Stimulated activated naive CD4-positive, alpha-beta T cell treated with Interleukin-2 at 50 U/mL for 16 hours (primary cell): ENCODE data around the gene VENTX.

Experiments used
- DNase-seq: peaks from one replicate; lab custom pipeline; 2025; lab: John Stamatoyannopoulos, UW

VENTX gene, protein sequence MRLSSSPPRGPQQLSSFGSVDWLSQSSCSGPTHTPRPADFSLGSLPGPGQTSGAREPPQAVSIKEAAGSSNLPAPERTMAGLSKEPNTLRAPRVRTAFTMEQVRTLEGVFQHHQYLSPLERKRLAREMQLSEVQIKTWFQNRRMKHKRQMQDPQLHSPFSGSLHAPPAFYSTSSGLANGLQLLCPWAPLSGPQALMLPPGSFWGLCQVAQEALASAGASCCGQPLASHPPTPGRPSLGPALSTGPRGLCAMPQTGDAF

DNA sequence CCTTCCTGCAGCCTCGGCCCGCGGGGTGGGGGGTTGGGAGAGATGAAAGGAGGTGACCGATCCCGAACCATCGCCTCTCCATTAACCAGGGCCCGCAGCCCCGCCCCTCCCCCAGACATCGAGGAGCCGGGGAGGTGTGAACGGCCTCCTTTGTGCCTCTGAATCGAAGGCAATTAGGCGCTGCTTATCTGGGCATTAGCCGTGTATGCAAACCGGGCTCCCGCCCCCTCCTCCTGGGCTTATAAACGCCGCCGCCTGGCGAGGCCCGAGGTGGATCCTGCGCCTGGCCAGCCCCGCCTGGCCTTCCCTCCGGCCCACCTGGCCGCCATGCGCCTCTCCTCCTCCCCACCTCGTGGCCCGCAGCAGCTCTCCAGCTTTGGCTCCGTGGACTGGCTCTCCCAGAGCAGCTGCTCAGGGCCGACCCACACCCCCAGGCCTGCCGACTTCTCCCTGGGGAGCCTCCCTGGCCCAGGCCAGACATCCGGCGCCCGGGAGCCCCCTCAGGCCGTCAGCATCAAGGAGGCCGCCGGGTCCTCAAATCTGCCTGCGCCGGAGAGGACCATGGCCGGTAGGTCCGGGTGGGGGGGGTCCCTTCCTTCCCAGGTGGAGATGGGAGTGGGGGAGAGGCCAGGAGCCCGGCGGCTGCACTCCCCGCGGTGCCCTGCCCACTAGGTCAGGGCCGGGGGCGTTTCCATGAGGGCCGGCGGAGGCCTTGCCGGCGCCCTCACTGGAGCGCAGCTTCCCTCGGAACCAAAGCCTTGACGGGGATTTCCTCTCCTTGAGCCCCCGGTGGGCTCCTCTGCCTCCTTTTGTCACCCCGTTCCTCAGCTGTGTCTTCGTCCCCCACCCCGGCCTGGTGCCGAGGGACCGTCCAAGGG lies at the start of gene VENTX:
Gene VENTX (plus strand): TSS at position 268 of the 878 bp plus-strand sequence. CDS start 60 bp downstream, at position 328.
- DNase-seq = no peak

DNA sequence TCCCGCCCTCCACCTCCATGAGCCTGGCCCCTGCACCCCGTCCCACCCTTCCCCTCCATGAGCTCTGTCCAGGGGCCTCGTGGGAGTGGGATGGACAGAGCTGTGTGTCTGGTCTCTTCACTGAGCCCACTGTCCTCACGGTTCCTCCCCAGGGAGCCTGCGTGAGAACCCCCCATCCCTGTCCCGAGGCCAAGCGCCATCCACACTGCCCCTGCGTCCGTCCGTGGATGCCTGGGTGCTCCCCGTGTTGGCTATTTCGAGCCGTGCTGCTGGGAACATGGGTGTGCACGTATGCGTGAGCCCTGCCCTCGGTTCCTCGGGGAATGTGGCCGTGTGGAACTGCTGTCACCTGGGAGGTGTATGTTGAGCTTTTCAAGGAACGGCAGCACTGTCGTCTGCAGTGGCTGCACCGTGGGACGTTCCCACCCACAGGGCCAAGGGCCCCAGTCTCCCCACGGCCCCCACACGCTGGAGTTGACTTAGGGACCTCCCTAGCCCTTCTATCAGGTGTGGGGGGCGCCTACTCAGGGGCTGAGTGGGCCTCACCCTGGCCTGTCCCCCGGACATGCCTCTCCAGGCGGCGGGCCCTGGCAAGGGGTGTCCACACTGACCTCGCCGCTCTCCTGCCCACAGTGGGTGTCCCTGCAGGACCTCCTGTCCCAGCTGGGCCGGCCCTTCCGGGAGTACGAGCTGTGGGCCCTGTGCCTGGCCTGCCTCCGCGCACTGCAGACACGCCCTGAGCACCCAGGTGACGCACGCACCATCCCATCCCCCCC lies 49.6 kb upstream of the VENTX start:
- no peak for DNase-seq

DNA sequence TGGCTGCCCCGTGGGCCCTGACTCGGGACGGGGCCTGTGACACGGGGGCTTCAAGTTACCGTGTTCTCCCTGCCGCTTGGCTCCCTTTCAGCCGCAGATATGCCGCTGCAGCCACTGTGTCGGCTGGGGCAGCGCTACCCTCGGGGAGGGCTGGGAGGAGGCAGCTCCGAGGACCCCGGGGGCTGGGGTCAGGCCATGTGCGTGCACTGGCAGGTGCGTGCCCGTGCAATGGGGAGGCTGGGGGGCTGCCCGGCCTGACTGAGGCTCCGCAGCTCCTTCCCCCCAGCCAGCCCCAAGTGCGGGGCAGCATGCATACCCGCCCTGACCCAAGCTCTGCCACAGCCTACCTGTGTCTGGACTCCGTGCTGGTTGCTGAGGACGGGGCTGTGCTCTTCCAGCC lies 48.4 kb upstream of the VENTX start:
- no peak for DNase-seq

DNA sequence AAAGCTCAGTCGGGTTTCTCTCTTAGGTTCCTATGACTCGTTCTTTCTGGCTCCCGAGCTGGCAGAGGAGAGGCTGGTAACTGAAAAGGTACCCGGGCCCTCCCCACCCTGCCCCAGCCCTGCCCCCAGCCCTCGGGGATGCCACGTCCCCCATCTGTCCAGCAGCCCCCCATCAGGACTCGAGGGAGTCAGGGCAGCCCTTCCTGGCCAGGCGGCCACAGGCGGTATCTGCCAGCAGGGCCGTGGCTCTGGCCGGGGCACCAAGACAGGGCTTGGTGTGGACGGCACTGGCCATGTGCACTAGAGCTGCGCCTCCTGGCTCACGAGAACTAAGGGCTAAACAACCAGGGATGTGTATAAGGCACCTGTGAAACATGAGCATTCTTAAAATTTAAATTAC lies 47.9 kb upstream of the VENTX start:
- no peak for DNase-seq

DNA sequence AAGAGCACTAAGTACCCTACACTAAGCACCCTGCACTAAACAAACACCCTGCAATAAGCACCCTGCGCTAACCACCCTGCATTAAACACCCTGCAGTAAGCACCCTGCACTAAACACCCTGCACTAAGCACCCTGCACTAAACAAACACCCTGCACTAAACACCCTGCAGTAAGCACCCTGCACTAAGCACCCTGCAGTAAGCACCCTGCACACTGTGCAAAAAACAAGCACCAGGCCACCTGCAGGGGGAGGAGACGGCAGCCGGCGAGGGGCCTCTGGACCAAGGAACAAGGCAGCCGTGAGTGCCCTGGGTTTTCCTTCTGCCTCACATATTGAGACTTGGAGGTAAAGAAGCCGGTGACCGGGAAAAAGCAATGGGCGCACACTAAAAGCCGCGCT lies 47.4 kb upstream of the VENTX start:
- no peak for DNase-seq

DNA sequence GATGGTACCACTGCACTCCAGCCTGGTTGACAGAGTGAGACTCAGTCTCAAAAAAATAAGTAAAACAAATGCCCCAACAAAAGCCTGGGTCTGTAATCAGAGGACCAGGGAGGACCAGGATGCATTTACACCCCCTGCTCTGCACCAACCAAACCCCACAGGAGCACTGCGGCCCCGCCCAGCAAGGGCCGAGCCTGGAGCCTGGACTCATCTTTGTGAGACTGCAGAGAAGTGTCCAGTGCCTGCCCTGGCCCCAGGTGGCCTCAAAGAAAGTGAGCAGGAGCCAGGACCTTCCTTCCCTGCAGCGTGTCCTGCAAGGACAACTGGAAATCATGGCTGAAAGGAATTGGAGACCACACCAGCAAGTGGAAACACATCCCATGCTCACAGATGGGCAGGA lies 46.0 kb upstream of the VENTX start:
- no peak for DNase-seq

DNA sequence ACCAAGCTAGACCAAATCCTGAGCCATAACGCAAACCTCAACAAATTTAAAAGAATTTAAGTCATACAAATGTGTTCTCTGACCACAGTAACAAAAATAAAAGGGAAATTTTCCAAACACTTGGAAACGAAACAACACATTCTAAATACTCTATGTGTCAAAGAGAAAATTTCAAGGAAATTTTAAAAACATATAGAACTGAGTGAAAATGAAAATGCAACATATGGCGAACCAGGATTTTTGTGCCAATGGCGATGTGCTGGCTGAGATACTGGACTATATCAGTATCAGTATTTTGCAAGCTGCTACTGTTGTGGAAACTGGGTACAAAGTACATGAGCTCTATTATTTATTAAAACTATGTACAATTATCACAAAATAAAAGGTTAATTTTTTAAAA lies 43.5 kb upstream of the VENTX start:
- DNase-seq = no peak

DNA sequence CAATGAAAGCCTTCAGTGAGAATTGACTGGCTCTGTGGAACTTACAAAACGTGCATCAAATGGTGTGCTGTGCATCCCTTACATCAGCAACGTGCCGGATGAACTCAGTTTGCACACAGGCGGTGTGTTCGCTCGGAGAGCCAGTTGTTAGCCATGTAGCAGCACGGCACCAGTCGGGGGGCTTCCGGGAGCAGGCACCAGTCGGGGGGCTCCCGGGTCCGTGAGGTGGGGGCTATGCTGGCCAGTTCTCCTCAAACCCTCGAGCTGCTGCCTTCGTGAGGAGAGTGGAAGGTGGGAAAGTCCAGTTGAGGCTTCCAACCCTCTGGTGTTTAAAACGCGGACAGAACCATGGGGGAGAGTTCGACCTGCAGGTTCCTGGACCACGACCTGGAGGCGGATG lies 42.6 kb upstream of the VENTX start:
- DNase-seq = no peak

DNA sequence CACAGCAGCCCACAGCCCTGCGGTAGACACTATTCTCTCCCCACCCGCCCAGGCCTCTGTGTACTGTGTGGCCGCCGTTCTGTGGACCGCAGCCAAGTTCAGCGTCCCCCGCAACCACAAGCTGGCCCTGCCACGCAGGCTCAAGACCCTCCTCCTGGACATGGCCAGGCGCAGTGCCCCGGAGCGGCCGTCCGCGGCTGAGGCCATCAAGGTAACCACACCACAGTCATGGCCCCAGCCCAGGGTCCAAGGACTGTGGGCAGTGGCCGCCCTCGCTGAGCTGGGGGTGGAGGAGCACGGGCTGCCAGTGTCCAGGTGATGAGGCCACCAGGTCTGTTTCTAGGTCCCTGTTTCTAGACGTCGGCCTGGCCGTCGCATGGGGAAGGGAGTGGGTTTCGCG lies 42.0 kb upstream of the VENTX start:
- no peak for DNase-seq

DNA sequence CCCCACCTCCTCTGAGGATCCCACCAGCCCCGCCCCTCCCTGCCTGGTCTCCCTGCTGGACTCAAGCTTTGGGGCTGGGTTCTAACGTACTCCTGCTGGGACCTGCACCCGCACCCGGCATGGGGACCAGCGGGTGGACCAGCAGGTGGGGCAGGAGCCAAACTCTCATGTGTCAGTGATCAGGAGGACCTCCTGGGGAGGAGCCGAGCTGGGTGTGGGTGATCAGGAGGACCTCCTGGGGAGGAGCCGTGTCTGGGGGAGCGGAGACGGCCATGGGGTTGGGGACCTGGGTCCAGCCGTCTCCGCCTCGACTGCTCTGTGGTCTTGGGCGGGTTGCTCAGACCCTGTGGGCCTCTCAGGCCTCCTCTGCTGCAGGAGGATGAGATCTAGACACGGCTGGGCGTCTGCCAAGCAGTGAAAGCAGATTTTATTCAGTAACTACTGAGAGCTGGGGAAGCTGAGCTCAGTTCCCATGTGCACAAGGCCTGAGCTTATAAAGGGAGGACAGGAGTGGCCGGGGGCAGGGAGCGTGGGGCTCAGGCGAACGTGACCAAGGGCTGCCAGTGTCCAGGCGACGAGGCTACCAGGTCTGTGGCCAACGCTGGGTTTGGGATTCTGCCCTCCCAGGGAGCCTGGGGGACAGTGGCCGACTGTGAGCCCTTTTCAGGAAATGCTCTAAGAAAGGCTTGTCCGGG lies 41.3 kb upstream of the VENTX start:
- DNase-seq = no peak

DNA sequence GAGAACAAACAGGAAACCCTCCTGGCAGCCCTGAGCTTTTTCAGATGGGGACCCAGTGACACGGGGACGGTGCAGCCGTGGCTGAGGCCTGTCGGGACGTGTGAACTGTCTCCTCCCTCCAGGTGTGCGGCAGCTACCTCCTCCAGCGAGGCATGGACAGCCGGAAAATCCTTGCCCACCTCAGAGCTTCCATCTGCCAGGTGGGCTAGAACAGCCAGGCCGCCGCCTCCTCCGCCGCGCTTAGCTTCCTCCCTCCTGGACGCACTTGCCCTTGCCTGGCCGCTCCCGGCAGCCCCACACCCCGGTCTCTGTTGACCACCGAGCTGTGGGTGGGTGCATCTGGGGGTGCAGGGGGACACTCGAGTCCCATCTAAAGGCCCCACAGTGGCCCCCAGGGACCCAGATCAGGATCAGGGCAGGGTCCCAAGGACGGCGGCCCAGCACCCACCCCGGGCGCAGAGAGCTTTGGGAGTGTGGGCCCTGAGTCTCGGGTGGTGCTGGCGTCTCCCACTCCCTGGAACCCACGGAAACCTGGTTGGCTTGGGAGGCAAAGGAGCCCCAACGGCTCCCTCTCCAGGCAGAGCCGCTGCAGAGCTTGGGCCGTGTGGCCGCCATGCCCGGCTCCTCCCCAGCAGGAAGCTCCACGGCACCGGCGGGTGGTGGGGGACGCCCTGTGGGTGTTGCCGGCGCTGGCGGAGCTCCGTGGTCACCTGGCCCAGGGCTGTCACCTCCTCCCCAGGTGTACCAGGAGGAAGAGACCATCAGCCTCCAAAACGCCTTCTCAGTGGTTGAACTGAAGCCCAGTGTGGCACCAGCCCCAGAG lies 40.5 kb upstream of the VENTX start:
- DNase-seq = no peak

DNA sequence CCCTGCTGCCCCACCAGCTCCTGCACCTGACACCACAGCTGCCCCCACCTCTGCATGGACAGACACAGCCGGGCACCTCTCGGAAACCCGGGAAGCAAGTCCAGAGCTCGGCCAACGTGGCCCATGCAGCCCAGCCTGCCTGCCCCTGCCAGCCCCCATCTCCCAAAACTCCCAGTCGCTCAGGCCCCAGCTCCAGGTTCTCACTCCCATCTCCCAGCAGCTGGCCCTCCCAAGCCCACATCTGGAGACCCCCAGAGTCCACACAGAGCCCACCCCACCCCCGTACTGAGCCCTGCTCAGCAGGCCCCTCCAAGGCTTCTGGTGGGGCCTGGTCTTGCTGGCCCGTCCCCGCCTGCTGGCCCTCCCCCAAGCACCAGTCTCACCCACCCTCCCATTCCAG lies 39.9 kb upstream of the VENTX start:
- no peak for DNase-seq

DNA sequence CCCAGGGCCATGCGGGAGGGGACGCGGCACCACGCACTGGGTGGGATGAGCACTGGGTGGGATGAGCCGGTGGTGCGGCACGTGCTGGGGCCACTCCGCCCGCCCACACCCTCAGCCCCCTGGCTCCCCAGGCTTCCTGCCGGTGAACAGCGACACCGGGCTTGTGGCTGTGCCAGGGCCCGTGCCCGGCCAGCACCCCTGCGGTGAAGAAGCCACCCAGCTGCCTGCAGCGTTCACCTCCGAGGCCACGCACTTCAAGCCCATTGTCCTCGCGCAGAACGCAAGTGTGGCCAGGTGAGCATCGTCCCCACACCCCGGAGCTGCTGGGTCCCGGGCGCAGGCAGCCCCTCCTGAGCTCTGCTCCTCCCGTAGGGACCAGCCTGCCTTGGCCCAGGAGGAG lies 39.4 kb upstream of the VENTX start:
- no peak for DNase-seq

DNA sequence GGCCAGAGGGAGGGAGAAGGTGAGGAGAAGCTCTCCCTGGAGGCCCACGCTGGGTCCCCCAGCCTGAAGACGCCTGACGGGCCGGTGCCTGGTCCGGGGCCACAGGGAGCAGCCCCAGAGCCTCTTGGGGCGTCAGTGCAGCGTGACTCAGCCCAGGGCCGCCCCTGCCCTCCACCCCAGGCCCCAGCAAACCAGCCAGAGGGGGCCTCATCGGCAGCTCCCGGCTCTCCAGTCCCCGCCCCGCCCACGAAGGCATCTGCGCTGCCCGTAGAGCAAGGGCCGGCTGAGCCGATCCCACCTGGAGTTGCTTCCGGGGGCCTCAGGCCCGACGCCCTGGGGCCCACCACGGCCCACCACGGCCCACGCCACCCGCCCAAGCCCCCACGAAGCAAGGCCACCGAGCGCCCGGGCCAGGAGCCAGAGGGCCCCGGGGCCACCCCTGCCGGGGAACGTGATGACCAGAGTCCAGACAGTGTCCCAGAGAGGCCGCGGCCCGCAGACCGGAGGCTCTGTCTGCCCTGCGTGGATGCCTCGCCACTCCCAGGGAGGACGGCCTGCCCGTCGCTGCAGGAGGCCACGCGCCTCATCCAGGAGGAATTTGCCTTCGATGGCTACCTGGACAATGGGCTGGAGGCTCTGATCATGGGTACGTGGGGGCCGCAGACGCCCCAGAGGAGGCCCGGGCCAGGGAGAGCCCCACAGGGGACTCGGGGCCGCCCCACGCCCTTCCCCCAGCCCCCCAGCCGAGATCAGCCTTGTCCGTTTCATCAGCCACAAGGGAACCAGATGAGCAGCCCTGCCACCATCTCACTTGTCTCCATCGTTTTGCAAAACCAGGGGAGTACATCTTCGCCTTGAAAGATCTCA lies 38.8 kb upstream of the VENTX start:
- DNase-seq = no peak

DNA sequence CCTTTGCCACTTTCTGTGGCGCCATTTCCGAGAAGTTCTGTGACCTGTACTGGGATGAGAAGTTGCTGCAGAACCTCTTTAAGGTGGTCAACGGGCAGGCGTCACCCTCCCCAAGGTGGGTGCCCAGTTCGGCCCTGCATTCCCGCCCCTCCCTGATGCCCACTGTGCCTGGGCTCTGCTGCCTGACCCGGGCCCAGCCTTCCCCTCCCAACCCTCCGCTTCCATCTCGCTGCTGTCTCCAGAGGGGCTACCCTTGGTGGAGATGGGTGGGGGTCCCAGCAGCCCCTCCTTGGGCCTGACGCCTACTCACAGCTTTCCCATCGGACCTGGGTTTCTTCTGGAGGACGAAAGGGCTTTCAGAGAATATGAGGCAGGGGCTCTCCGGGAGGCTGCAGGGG lies 38.2 kb upstream of the VENTX start:
- DNase-seq = no peak

DNA sequence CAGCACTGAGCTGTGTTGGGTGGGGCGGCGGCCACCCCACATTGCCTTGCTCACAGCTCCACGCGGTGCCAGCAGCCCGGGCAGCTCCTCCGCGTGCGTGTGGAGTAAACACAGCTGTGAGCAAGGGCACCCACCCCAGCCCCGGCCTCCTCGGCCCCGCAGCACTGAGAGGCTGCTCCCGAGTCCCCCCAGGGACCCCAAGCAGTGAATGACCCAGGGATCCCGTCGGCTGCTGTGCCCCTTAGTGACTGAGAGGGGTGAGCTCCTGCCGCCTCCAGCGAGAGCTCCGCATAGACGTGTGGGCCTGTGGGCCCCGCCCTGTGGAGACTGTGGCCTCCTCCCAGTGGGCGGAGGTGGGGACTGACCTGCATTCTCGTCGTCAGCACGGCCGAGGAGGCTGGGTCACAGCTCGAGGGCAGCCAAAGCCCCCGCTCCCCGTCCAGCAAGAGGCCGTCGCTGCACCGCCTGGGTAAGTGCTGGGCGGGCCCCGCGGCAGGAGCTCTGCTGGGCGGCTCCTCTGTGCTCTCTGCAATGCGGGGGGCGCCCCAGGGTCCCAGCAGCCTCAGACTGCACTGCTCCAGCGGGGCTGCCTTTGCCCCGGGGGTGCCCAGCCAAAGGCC lies 37.6 kb upstream of the VENTX start:
- no peak for DNase-seq

DNA sequence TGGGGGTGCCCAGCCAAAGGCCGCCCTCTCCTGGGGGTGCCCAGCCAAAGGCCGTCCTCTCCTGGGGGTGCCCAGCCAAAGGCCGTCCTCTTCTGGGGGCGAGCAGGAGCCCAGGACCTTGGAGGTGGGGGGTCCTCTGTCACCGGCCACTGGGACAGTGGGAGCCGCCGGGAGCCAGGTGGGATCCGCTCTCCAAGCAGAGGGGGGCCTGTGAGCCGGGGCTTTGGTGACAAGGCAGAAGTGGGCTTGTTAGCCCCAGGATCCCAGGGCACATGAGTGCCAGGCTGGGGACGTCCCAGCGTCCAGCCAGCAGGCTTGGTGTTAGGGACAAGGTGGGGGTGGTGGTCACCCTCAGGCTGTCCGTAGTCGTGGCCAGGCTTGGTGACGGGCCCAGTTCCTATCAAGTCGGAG lies 37.0 kb upstream of the VENTX start:
- DNase-seq = no peak

DNA sequence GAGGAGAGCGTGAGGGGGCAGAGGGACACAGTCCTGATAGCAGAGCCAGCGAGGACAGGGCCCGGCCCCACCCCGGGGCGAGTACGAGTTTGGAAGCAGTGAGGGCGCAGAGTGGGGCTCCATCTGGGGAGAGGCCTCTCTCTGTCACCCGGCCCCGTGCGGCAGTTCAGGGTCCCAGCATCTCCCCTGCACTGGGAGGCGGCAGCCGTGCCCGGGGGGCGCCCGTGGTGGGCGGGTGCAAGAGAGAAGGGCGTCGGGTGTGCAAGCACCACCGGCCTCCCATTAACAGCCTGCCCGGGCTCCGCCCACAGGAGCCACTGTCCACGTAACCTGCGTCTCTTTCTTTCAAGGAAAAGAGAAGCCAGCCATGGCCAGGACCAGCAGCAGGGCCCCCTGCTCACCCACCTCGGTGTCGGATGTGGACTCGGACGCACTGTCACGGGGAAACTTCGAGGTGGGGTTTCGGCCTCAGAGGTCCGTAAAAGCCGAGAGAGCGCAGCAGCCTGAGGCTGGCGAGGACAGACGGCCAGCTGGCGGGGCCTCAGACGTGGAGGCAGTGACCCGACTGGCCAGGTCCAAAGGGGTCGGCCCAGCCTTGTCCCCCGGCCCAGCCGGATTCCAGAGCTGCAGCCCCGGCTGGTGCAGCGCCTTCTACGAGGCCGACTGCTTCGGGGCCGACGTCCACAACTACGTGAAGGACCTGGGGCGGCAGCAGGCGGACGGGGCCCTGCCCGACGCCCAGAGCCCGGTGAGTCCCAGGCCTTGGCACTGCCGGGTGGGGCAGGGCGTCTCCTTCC lies 36.3 kb upstream of the VENTX start:
- DNase-seq = no peak
